ENCODE data around the gene SYNPR. TPM values are rescaled to one million over a fixed set of nuclear protein-coding genes. Genes with fewer than 3 reads are reported as not detected.

SYNPR gene
- total and polyA plus RNA-seq, 7 donors: 0.16 to 1.4 (median 0.32) TPM; not detected in 2

DNA sequence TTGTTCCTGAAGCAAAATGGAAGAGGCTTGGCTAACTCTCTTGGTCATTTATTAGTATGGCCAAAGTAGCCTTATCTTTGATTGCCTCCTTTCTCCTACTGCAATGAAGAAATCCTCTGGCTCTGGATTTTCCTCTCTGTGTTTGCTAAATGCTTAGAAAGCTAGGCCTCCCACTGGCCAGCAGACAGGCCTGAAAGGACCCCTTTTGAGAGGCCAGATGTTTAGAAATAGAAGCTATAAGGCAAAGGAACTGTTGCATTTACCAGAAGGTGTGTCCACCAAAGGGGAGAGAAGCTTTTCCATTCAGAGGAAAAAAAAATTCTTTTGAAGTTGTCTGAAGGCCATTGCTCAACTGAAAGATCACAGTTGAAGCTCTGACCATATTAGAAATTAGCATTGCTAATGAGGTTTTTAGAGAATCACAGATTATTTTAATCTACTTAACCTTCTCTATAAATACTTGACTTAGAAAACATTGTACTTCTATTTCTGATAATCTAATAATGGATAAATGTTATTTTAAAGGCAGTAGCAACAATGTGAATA is 160.8 kb downstream of the SYNPR start:
- Histone ChIP-seq H3K27ac (no peak overlapping the region), H3K4me1 (no peaks in the 10 kb centered on the region), H3K4me3 (no peak overlapping the region), H3K36me3 (no peaks in the 10 kb centered on the region), H3K27me3 (no peaks in the 10 kb centered on the region), H3K9me3 (no peaks in the 10 kb centered on the region)
- no peak for DNase-seq
- intact Hi-C loops (cut with DNase I): no loop called here
- TF ChIP-seq EP300 (IDR thresholded peaks at IDR 0.05) (no peak), POLR2AphosphoS5 (IDR thresholded peaks at IDR 0.05) (no peak), POLR2A (IDR thresholded peaks at IDR 0.05) (no peak)
- TF ChIP-seq, protein P1, sequence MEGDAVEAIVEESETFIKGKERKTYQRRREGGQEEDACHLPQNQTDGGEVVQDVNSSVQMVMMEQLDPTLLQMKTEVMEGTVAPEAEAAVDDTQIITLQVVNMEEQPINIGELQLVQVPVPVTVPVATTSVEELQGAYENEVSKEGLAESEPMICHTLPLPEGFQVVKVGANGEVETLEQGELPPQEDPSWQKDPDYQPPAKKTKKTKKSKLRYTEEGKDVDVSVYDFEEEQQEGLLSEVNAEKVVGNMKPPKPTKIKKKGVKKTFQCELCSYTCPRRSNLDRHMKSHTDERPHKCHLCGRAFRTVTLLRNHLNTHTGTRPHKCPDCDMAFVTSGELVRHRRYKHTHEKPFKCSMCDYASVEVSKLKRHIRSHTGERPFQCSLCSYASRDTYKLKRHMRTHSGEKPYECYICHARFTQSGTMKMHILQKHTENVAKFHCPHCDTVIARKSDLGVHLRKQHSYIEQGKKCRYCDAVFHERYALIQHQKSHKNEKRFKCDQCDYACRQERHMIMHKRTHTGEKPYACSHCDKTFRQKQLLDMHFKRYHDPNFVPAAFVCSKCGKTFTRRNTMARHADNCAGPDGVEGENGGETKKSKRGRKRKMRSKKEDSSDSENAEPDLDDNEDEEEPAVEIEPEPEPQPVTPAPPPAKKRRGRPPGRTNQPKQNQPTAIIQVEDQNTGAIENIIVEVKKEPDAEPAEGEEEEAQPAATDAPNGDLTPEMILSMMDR (IDR thresholded peaks at IDR 0.05): no peak

DNA sequence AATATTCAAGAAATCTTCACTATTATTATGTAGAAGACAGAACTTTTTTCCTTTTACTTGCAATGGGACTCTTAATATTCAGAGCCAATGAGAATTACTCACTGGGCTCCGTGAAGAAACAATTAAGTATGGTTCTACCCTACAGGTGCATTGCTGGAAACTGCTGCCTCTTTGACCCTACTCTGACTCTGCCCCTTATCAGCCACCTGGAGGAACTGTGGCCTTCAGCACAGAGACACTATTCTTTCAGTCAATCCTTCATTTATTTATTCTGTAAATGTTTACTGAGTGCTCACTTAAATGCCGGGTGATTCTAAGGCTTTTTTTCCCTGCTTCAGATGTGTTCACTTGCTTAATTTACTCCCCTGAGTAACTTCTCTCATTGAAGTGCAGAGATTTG is 163.2 kb downstream of the SYNPR start:
- TF ChIP-seq, protein P1 (IDR thresholded peaks at IDR 0.05): no peak
- TF ChIP-seq POLR2A (IDR thresholded peaks at IDR 0.05): no peak
- TF ChIP-seq POLR2AphosphoS5 (IDR thresholded peaks at IDR 0.05): no peak
- no peak for TF ChIP-seq EP300 (IDR thresholded peaks at IDR 0.05)
- Histone ChIP-seq H3K9me3 (no peaks in the 10 kb centered on the region), H3K27ac (no peak overlapping the region), H3K4me1 (no peaks in the 10 kb centered on the region), H3K4me3 (no peak overlapping the region), H3K27me3 (no peaks in the 10 kb centered on the region), H3K36me3 (no peaks in the 10 kb centered on the region)
- intact Hi-C loops (cut with DNase I): no loop called here
- DNase-seq: no peak
- WGBS, 2 donors: 7 to 45% methylated on average over 2 of the region's 2 CpGs

DNA sequence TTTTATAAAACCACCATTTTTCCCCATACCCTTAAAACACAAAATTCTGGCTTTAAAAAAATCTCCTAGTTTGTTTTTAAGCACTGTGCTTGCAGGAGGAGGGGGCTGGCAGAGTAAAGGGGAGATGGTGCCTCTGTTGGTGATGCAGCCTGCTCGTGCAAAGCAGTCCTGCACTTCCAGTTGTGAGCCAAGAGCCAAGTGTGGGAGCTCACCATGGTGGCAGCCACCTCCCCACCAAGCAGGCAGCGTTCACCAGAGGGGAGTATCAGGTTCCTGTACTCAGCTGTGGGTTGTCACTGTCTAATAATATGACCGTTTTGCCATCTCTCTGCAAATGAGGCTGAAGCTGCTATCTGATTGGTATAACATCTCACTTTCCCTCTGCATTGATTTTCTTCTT is 164.8 kb downstream of the SYNPR start:
- H3K27me3 ChIP-seq: no peaks in the 10 kb centered on the region
- H3K4me3 ChIP-seq: no peak overlapping the region
- 16 to 25% methylated on average over 3 of the region's 3 CpGs for WGBS, 2 donors
- H3K4me1 ChIP-seq: no peaks in the 10 kb centered on the region
- H3K27ac ChIP-seq: no peak overlapping the region
- H3K36me3 ChIP-seq: no peaks in the 10 kb centered on the region
- no peaks in the 10 kb centered on the region for H3K9me3 ChIP-seq
- intact Hi-C loops (cut with DNase I): no loop called here
- no peak for TF ChIP-seq EP300 (IDR thresholded peaks at IDR 0.05)
- no peak for TF ChIP-seq POLR2A (IDR thresholded peaks at IDR 0.05)
- TF ChIP-seq, protein P1 (IDR thresholded peaks at IDR 0.05): no peak
- no peak for DNase-seq

DNA sequence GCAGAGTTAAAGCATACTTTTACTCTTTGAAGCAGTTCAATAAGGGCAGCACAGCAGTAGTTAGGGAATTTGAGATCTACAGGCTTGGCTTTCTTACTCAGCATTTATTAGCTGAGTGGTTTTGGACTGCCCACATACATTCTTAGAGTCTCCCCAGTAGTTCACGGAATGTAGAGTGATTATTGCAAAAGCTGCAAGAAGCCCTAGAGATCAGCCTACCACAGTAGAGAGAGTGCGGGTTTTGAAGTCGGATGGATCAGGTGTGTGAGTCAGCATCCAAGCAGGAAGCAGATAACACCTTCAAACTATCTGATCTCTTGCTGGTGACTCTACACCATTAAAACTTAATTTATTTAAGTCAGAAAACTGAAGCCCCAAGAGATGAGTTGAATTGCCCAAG is 171.9 kb downstream of the SYNPR start:
- TF ChIP-seq POLR2A (IDR thresholded peaks at IDR 0.05) (no peak), EP300 (IDR thresholded peaks at IDR 0.05) (no peak), POLR2AphosphoS5 (IDR thresholded peaks at IDR 0.05) (no peak)
- TF ChIP-seq, protein P1 (IDR thresholded peaks at IDR 0.05): no peak
- DNase-seq: no peak
- H3K4me3 ChIP-seq: no peak overlapping the region
- no peaks in the 10 kb centered on the region for H3K27me3 ChIP-seq
- no peaks in the 10 kb centered on the region for H3K9me3 ChIP-seq
- H3K36me3 ChIP-seq: no peaks in the 10 kb centered on the region
- 66 to 82% methylated on average over 3 of the region's 3 CpGs for WGBS, 2 donors
- no peaks in the 10 kb centered on the region for H3K4me1 ChIP-seq
- no peak overlapping the region for H3K27ac ChIP-seq
- intact Hi-C loops (cut with DNase I): no loop called here
